Ovary (tissue), 3 donors: ENCODE measurements around the gene CCDC43.

Experiments
- EP300 ChIP-seq: sonication (generic); formaldehyde crosslinking; IDR thresholded peaks from one replicate; pipeline ENCODE4 v1.6.1; 2017; ENCODE audit warnings: antibody characterized with exemption
- POLR2A ChIP-seq: fragments of 450-650 bp; IDR thresholded peaks from one replicate; pipeline ENCODE4 v1.6.1; 2017; ENCODE audit warnings: antibody characterized with exemption, mild to moderate bottlenecking, moderate library complexity
- TF ChIP-seq, protein P1 (sequence below), 3 donors: fragments of 450-650 bp in 2 of 3; fragments of 200-600 bp in 1 of 3; IDR thresholded peaks; one replicate each; pipeline versions ENCODE4 v1.5.1 to v1.8.0; 2016 to 2022; ENCODE audit warnings: antibody characterized with exemption in 3 of 3, mild to moderate bottlenecking in 1 of 3
- donor health status: DM: no; HTN: no; CAD: no.

DNA sequence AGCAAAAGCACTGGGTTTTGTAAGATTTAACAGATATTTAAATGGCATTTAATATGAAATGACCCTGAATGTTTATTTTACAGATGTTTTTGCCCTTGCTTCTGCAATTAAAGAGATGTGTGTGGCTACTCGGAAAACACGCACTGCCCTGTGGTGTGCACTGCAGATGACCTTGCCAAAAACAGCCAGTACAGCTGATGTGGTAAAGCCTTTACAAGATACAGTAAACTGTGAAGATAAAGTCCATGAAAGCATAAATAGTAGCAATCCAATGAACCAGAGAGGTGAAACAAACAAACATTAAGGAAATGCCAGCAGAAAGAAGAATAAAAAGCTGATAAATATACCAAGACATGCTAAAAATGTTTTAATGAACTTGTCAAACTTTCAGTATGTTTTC, 15.7 kb downstream of the CCDC43 start:
- TF ChIP-seq, protein P1, sequence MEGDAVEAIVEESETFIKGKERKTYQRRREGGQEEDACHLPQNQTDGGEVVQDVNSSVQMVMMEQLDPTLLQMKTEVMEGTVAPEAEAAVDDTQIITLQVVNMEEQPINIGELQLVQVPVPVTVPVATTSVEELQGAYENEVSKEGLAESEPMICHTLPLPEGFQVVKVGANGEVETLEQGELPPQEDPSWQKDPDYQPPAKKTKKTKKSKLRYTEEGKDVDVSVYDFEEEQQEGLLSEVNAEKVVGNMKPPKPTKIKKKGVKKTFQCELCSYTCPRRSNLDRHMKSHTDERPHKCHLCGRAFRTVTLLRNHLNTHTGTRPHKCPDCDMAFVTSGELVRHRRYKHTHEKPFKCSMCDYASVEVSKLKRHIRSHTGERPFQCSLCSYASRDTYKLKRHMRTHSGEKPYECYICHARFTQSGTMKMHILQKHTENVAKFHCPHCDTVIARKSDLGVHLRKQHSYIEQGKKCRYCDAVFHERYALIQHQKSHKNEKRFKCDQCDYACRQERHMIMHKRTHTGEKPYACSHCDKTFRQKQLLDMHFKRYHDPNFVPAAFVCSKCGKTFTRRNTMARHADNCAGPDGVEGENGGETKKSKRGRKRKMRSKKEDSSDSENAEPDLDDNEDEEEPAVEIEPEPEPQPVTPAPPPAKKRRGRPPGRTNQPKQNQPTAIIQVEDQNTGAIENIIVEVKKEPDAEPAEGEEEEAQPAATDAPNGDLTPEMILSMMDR (IDR thresholded peaks at IDR 0.05) = no peak
- TF ChIP-seq POLR2A = no peak
- no peak for TF ChIP-seq EP300
